Neuronal stem cell (in vitro differentiated cells): ENCODE results near the gene TTC28.

ENCODE experiments used
- DNase-seq: peaks from one replicate; pipeline ENCODE4 v3.0.0-alpha.2; 2013; ENCODE audit warnings: low spot score
- H2AFZ ChIP-seq: one replicate; pipeline ENCODE4 v1.6.1; 2013; ENCODE audit warnings: mild to moderate bottlenecking, low read length, inconsistent platforms
- H2AK5ac ChIP-seq: 2 replicates; pipeline ENCODE4 v1.6.1; 2013; ENCODE audit warnings: low read depth, mild to moderate bottlenecking, inconsistent platforms, low read length, moderate library complexity, mixed read lengths
- H2BK120ac ChIP-seq: 2 replicates; pipeline ENCODE4 v1.6.1; 2013; ENCODE audit warnings: low read depth, mild to moderate bottlenecking, inconsistent platforms, low read length, moderate library complexity, mixed read lengths
- H2BK12ac ChIP-seq: one replicate; pipeline ENCODE4 v1.6.1; 2013; ENCODE audit warnings: low read length, inconsistent platforms
- H2BK15ac ChIP-seq: 2 replicates; pipeline ENCODE4 v1.6.1; 2013; ENCODE audit warnings: mild to moderate bottlenecking, low read length, inconsistent platforms, mixed read lengths
- H2BK5ac ChIP-seq: one replicate; pipeline ENCODE4 v1.6.1; 2013; ENCODE audit warnings: inconsistent platforms, mild to moderate bottlenecking, low read length, moderate library complexity
- H3K14ac ChIP-seq: one replicate; pipeline ENCODE4 v1.6.1; 2013; ENCODE audit warnings: low read length, inconsistent platforms
- H3K18ac ChIP-seq: 2 replicates; pipeline ENCODE4 v1.6.1; 2013; ENCODE audit warnings: low read length, inconsistent platforms
- H3K23ac ChIP-seq: 2 replicates; pipeline ENCODE4 v1.6.1; 2013; ENCODE audit warnings: low read depth, mild to moderate bottlenecking, mixed read lengths, low read length, inconsistent platforms; ENCODE audit not compliant: poor library complexity
- H3K27ac ChIP-seq: replicated peaks from 3 replicates; pipeline ENCODE4 v1.5.1; 2013; ENCODE audit warnings: low read length, inconsistent platforms
- H3K27me3 ChIP-seq, 3 experiments: 2 replicates each; pipeline ENCODE4 v1.6.1; 2013; ENCODE audit warnings: low read length in 3 of 3, mild to moderate bottlenecking in 2 of 3, inconsistent platforms in 1 of 3, low read depth in 1 of 3, mixed read lengths in 1 of 3, moderate library complexity in 1 of 3; ENCODE audit not compliant: control insufficient read depth in 3 of 3, insufficient read depth in 3 of 3
- H3K36me3 ChIP-seq, 2 donors: replicated peaks in 1 of 2; 2 replicates each; pipeline ENCODE4 v1.6.1; 2013; ENCODE audit warnings: low read length in 2 of 2; ENCODE audit not compliant: control insufficient read depth in 2 of 2, insufficient read depth in 2 of 2
- H3K4ac ChIP-seq: 2 replicates; pipeline ENCODE4 v1.6.1; 2013; ENCODE audit warnings: inconsistent platforms, mild to moderate bottlenecking, low read length, moderate library complexity
- H3K4me1 ChIP-seq, 2 donors: 1 replicate in 1 of 2; 2 replicates in 1 of 2; pipeline ENCODE4 v1.6.1; 2013; ENCODE audit warnings: low read length in 2 of 2, low read depth in 1 of 2; ENCODE audit not compliant: control insufficient read depth in 2 of 2, insufficient read depth in 1 of 2
- H3K4me2 ChIP-seq: one replicate; pipeline ENCODE4 v1.6.1; 2013; ENCODE audit warnings: mild to moderate bottlenecking, low read length, inconsistent platforms; ENCODE audit not compliant: insufficient read depth, poor library complexity, severe bottlenecking
- H3K4me3 ChIP-seq, 2 donors: 2 replicates each; pipeline ENCODE4 v1.5.1; 2013; ENCODE audit warnings: low read length in 2 of 2, mild to moderate bottlenecking in 2 of 2, inconsistent platforms in 1 of 2, moderate library complexity in 1 of 2
- H3K79me1 ChIP-seq: one replicate; pipeline ENCODE4 v1.6.1; 2013; ENCODE audit warnings: low read depth, mild to moderate bottlenecking, inconsistent platforms, low read length, moderate library complexity
- H3K9ac ChIP-seq: one replicate; pipeline ENCODE4 v1.6.1; 2013; ENCODE audit warnings: mild to moderate bottlenecking, low read depth, low read length, inconsistent platforms; ENCODE audit not compliant: poor library complexity
- H3K9me3 ChIP-seq, 2 donors: replicated peaks in 1 of 2; 2 replicates each; pipeline versions ENCODE3 to v1.6.1; 2013; ENCODE audit warnings: low read length in 2 of 2, mild to moderate bottlenecking in 2 of 2, inconsistent platforms in 1 of 2, low read depth in 1 of 2, mixed read lengths in 1 of 2, moderate library complexity in 1 of 2; ENCODE audit not compliant: control insufficient read depth in 2 of 2, insufficient read depth in 1 of 2
- H4K8ac ChIP-seq: one replicate; pipeline ENCODE4 v1.6.1; 2013; ENCODE audit warnings: low read depth, mild to moderate bottlenecking, inconsistent platforms, low read length, moderate library complexity
- H4K91ac ChIP-seq: one replicate; pipeline ENCODE4 v1.6.1; 2013; ENCODE audit warnings: low read length, low read depth, mild to moderate bottlenecking, inconsistent platforms; ENCODE audit not compliant: poor library complexity
- WGBS, 2 donors: extraction: QIAGEN DNeasy Blood & Tissue Kit; methylation state at CpG; one replicate each; pipeline ENCODE4 v1.1.7; 2013; ENCODE audit warnings: missing lambda C conversion rate in 2 of 2, mixed read lengths in 1 of 2; ENCODE audit not compliant: insufficient read length in 2 of 2, insufficient replicate concordance in 1 of 2; ENCODE audit errors: extremely low coverage in 2 of 2; 5-methylcytosine and 5-hydroxymethylcytosine counted together

TTC28 gene

GRCh38 chr22:28268171-28268570 lies 411.5 kb downstream of the TTC28 start:
- H2AFZ ChIP-seq: no peak overlapping the region
- no peak overlapping the region for H3K9ac ChIP-seq
- no peak overlapping the region for H2AK5ac ChIP-seq
- no peak overlapping the region for H3K18ac ChIP-seq
- no peak overlapping the region for H3K4me2 ChIP-seq
- no peak overlapping the region for H2BK5ac ChIP-seq
- no peak overlapping the region for H3K4ac ChIP-seq
- no peak overlapping the region for H3K23ac ChIP-seq
- DNase-seq: no peak
- no peak overlapping the region for H3K27ac ChIP-seq
- H3K27me3 ChIP-seq: no peaks in the 10 kb centered on the region
- no peak overlapping the region for H4K91ac ChIP-seq
- whole genome bisulfite sequencing, 2 donors: no CpG with 5 or more reads among the region's 3 CpGs
- no peak overlapping the region for H2BK120ac ChIP-seq
- H3K4me3 ChIP-seq: no peak overlapping the region
- H2BK15ac ChIP-seq: no peak overlapping the region
- H2BK12ac ChIP-seq: no peak overlapping the region
- H3K9me3 ChIP-seq: peaks cover 0 to 6% of the 10 kb centered on the region in 2 donors
- H3K79me1 ChIP-seq: no peaks in the 10 kb centered on the region
- H3K14ac ChIP-seq: no peak overlapping the region
- H4K8ac ChIP-seq: no peak overlapping the region
- peaks cover 0 to 3% of the 10 kb centered on the region in 2 donors for H3K4me1 ChIP-seq
- H3K36me3 ChIP-seq: no peaks in the 10 kb centered on the region

- Histone ChIP-seq H3K4me3 (no peak overlapping the region), H3K4ac (no peak overlapping the region), H3K27ac (no peak overlapping the region), H3K36me3 (peaks cover 0 to 4% of the 10 kb centered on the region in 2 donors), H3K4me2 (no peak overlapping the region), H3K27me3 (no peaks in the 10 kb centered on the region), H2AK5ac (no peak overlapping the region), H3K14ac (no peak overlapping the region), H2BK5ac (no peak overlapping the region), H2AFZ (no peak overlapping the region), H4K91ac (no peak overlapping the region), H3K9me3 (peaks cover 0 to 18% of the 10 kb centered on the region in 2 donors), H2BK15ac (no peak overlapping the region), H3K9ac (no peak overlapping the region), H3K23ac (no peak overlapping the region), H3K18ac (no peak overlapping the region), H2BK12ac (no peak overlapping the region), H3K79me1 (no peaks in the 10 kb centered on the region), H3K4me1 (peaks cover 0 to 6% of the 10 kb centered on the region in 2 donors), H4K8ac (no peak overlapping the region), H2BK120ac (no peak overlapping the region)
- WGBS, 2 donors: no CpG with 5 or more reads among the region's 2 CpGs
- no peak for DNase-seq
Measured at GRCh38 chr22:28260619-28261018, 419.0 kb downstream of the TTC28 start.

GRCh38 chr22:28259774-28260312 lies 419.8 kb downstream of the TTC28 start:
- Histone ChIP-seq H3K14ac (no peak overlapping the region), H2AFZ (no peak overlapping the region), H2BK5ac (no peak overlapping the region), H3K4me3 (no peak overlapping the region), H3K4ac (no peak overlapping the region), H3K9me3 (peaks cover 0 to 18% of the 10 kb centered on the region in 2 donors), H2AK5ac (no peak overlapping the region), H3K23ac (no peak overlapping the region), H3K4me1 (peaks cover 0 to 6% of the 10 kb centered on the region in 2 donors), H3K79me1 (no peaks in the 10 kb centered on the region), H3K18ac (no peak overlapping the region), H2BK12ac (no peak overlapping the region), H3K27ac (no peak overlapping the region), H3K9ac (no peak overlapping the region), H4K91ac (no peak overlapping the region), H3K27me3 (no peaks in the 10 kb centered on the region), H2BK15ac (no peak overlapping the region), H2BK120ac (no peak overlapping the region), H3K4me2 (no peak overlapping the region), H3K36me3 (peaks cover 0 to 4% of the 10 kb centered on the region in 2 donors), H4K8ac (no peak overlapping the region)
- DNase-seq: no peak
- WGBS, 2 donors: no CpG with 5 or more reads among the region's 2 CpGs

DNA sequence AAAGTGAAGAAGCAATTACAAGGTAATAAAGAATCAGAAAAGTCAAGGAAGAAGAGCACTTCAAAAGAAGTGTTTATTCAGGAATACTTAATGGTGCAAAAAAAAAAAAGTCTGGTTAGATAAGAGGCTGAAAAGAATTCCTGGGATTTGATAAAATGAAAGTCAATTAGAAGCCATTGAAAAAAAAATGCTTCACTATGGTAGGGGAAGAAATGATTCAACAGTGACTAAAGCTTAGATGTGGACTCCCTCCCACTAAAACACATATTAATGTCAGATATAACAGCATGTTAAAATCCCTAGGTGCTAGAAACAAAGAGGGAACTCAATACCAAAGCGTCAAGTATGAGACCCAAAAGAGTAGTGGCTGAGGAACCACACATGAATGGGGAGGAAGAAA lies 425.2 kb downstream of the TTC28 start:
- Histone ChIP-seq H3K27ac (no peak overlapping the region), H4K8ac (no peak overlapping the region), H3K27me3 (no peaks in the 10 kb centered on the region), H3K23ac (no peak overlapping the region), H3K4me1 (peaks cover 0 to 2% of the 10 kb centered on the region in 2 donors), H3K14ac (no peak overlapping the region), H3K36me3 (peaks cover 0 to 4% of the 10 kb centered on the region in 2 donors), H3K9ac (no peak overlapping the region), H2BK5ac (no peak overlapping the region), H4K91ac (no peak overlapping the region), H3K79me1 (no peaks in the 10 kb centered on the region), H3K4me2 (no peak overlapping the region), H3K9me3 (peaks cover 0 to 11% of the 10 kb centered on the region in 2 donors), H2BK120ac (no peak overlapping the region), H2BK12ac (no peak overlapping the region), H3K4ac (no peak overlapping the region), H2AK5ac (no peak overlapping the region), H2AFZ (no peak overlapping the region), H2BK15ac (no peak overlapping the region), H3K18ac (no peak overlapping the region), H3K4me3 (no peak overlapping the region)
- DNase-seq: no peak
- WGBS, 2 donors: no CpG with 5 or more reads among the region's 1 CpG
